ENCODE results near the gene CLEC4G.
A peak's percentile ranks its signal among the peaks of the same experiment; 100 is the strongest.

Gene CLEC4G

DNA sequence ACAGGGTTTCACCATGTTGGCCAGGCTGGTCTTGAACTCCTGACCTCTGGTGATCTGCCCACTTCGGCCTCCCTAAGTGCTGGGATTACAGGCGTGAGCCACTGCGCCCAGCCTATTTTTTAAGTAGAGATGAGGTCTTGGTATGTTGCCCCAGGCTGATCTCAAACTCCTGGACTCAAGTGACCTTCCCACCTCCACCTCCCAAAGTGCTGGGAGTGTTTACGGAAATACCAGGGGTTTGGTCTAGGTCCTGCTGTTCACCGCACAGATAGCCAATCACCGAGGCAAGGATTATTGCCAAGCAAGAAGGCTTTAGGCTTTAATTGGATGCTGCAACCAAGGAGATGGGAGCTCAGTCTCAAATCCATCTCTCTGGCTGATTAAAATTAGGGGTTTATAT, 11.6 kb downstream of the CLEC4G start:
- no peak for DNase-seq

DNA sequence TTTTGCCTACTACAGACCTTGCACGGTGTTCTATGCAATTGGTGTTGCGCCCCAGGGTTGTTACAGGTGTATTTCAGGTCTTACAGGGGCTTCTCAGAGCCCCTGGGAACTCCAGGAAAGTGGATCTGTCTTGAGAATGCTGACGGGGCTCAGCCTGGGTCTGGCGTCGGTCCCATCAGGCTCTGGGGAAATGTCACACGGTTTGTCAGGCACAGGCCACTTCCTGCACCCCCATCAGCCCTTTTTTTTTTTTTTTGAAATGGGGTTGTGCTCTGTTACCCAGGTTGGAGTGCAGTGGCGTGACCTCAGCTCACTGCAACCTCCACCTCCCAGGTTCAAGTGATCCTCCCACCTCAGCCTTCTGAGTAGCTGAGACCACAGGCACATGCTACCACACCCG, 13.2 kb downstream of the CLEC4G start:
- no peak for DNase-seq

DNA sequence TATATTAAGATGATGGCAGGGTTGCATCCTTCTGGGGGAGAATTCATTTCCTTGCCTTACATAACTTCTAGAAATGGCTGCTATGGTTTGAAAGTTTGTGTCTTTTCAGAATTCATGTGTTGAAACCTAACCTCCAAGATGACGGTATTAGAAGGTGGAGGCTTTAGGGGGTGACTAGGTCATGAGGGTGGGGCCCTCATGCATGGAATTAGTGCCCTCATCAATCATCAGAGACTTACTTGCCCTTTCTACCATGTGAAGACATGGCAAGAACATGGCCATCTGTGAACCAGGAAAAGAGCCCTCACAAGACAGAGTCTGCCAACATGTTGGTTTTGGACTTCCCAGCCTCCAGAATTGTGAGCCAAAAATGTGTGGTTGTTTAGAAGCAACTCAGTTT, 15.1 kb downstream of the CLEC4G start:
- no peak for DNase-seq

DNA sequence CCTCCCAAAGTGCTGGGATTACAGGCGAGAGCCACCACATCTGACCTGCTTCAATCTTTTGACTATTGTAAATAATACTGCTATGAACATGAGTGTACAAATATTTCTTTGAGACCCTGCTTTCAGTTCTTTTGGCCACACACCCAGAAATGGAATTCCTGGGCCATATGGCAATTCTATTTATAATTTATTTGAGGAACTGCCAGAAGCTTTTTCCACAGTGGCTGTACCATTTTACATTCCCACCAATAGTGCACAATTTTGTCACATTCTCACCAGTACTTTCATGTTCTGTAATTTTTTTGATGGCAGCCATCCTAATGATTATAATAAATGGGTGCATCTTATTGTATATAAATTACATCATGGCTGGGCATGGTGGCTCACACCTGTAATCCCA, 16.2 kb downstream of the CLEC4G start:
- no peak for DNase-seq

DNA sequence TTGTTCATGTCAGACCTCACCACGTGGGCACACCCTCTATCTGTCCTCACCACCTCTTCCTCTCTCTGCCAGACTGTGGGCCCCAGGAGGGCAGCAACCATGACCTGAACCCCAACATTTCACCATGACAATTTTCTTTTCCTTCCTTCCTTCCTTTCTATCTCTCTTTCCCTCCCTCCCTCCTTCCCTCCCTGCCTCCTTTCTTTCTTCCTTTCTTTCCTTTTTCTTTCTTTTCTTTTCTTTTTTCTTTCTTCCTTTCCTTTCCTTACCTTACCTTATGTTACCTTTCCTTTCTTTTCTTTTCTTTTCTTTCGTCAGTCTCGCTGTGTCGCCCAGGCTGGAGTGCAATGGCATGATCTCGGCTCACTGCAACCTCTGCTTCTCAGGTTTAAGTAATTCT, 21.3 kb downstream of the CLEC4G start:
- DNase-seq = no peak

DNA sequence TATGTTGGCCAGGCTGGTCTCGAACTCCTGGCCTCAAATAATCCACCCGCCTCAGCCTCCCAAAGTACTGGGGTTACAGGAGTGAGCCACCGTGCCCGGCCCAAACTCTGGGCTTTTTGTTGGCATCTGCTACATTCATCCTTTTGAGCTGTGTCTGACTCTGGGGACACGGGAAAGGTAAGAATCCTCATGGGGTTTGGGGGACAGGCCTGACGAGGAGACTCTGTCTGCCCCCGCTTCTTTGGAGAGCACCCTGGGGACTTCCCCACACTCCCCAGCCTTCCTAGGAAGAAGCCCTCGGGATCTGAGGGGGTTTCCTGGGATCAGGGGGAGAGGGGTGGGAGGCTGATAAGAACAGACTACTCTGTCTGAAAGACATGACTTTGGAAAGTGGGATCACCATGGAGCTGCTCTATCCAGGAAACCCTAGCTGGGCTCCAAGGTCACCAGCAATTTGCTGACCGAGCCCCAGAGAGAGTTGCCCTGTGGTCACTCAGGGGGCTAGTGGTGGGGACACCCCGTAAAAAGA, 21.9 kb downstream of the CLEC4G start:
- no peak for DNase-seq

DNA sequence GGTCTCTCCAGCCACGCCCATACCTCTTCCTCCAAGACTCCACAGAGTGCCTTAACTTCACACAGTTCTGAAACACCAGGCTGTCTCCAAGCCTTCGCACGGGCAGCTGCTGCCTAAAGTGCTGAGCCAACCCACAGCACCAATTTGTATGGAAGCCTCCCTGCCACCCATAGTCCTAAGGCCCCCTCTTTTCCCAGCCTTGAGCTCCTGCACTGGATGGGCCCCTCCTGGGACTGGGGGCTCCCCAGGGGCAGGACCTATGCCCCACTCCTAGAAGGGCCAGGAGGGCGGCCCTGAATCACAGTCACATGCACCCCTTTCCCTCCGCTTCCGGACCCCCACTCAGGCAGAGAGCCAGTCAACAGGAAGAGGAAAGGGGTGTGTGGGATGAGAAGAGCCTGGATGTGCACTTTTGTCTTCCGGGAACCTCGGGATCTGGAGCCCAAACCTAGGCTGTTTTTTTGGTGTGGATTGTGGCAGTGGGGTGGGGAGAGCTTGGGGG, 24.9 kb downstream of the CLEC4G start:
- DNase-seq = no peak

DNA sequence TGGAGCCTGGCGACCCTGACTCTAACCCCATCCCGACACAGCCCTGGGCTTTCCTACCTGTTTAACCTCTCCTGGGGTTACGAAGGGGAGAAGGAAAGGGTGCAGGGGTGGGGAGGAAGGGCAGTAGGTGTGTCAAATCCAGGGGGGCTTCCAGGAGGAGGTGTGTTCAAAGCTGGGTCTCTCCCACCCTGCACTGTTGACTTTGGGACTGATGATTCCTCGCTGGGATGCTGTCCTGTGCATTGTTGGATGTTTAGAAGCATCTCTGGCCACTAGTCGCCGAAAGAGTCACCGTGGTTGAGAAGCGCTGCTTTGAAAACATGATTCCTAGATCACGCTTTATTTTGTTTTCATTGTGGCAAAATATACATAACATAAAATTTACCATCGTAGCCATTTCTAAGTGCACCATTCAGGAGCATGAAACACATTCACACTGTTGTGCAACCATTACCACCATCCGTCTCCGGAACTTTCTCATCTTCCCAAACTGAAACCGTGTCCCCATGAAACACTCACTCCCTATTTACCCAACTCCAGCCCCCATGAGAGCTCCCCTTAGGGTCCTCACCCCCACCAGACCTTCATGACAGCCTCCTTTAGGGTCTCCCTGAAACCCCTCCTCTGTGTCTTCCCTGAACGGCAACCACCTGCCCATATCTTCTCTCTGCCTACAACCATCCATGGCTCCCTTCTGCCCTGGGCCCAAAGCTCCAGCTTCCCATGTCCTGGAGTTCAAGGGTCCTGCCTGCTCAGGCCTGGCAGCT, 25.5 kb downstream of the CLEC4G start:
- DNase-seq = no peak

DNA sequence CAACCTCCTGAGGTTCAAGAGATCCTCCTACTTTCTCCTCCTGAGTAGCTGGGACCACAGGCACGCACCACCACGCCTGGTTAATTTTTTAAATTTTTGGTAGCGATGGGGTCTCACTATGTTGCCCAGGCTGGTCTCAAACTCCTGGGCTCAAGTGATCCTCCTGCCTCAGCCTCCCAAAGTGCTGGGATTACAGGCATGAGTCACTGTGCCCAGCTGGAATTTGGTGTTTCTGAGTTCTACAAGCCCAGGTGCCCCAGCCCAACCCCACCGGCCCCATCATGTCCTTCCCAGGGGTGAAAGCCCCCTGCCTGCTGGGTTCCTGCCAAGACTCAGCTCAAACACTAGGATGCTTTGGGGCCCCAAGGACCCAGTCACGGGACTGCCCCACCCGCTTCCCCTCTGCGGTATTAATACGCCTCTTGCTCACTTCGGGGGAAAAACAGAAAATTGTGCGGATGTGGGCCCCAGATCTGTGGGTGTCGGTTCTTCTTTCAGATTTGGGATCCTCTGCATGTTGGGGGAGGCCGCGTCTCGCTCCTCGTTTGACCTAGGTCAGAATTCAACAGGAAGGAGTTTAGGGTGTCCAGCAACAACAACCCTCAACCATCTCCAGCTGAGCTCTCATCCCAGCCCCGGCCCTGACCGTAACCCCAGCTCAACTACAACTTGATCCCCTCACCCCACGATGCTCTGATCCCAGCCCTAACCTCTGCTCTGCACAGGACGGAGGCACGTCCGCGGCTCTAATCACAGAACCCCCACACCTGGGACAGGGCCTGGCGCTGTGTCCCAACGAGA, 26.3 kb downstream of the CLEC4G start:
- DNase-seq = peak; percentile 43

DNA sequence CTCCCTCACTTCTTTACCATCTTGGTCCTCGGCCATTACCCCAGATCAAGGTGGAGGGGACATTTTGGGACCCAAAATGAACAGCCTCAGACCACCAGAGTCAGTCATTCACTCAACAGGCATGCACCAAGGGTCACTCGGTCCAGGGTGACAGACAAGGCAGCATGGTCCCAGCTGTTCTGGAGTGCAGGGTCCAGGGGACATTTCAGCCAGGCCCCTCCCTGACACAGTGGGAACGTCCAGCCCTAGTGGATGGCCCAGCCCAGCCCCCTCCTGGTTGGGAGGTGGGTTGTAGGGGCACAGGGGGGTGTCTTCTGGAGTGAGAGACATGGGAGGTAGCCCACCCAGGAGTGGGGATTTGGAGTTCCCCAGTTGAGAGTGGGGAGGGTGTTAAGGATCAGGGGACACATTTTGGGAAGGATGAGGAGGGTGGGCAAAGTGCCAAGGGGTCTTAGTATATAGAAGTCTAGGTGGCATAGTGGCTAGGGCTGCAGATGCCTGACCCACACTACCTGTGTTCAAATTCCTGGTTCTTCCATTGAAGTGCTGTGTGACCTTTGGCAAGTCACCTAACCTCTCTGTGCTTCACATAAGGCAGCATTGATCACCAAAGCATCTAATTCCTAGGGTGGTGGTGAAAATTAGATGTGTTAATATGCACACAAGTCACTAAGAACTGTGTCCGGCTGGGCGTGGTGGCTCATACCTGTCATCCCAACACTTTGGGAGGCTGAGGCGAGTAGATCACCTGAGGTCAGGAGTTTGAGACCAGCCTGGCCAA, 27.4 kb downstream of the CLEC4G start:
- DNase-seq = no peak

DNA sequence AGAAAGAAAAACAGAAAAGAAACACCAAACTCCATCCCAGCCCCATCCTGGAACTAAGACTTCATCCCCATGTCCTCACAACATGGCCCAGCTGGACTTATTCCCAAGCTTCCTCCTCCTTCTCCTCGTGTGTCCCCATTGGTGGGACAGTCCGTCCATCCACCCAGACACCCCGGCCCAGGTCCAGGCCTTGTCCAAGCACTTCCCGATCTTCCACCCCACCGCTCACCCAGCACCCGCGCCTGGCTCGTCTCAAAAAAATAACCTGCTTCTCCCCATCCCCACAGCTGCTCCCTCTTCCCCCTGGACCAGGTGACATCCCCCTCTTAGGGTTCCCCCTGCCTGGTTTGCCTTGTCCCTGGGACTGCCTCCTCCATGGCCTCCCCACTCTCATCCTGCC, 28.6 kb downstream of the CLEC4G start:
- DNase-seq = no peak

DNA sequence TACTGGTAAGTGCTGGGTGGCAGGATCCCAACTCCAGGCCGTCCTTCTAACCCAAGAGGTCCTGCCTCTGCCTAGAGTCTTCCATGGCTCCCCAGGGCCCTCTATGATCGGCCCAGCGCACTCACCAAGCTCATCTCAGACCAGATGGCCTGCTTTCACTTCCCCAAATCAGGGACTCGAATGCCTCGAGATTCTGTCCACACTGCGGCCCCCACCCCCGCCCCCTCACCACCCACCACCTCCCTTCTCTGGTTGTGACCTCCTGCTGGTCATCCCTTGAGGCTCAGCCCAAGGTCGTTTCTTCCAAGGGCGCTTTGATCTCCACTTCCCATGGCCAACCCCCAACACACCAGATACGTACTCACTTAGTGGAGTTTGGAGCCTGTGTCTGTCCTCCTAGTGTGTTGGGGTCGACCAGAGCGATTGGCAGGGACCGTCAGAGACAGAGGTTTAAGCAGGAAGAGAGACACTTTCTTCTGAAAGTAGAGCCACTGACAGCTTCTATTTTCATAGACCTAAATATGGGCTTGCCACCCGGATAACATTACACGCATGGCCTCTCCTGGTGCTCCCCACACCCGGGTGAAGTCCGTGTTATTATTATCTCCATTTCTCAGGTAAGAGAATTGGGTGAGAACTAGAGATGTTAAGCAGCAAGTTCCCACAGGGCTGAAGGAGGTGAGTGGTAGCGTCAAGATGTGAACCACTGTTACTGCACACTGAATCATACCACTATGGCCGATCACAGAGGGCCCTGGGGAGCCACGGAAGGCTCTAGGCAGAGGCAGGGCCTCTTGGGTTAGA, 30.1 kb downstream of the CLEC4G start, which contains the start of gene FCER2:
TSS of gene FCER2 (minus strand) at position 478 of the 804 bp plus-strand sequence. CDS start 2,371 bp downstream, outside the sequence.
- DNase-seq = no peak

DNA sequence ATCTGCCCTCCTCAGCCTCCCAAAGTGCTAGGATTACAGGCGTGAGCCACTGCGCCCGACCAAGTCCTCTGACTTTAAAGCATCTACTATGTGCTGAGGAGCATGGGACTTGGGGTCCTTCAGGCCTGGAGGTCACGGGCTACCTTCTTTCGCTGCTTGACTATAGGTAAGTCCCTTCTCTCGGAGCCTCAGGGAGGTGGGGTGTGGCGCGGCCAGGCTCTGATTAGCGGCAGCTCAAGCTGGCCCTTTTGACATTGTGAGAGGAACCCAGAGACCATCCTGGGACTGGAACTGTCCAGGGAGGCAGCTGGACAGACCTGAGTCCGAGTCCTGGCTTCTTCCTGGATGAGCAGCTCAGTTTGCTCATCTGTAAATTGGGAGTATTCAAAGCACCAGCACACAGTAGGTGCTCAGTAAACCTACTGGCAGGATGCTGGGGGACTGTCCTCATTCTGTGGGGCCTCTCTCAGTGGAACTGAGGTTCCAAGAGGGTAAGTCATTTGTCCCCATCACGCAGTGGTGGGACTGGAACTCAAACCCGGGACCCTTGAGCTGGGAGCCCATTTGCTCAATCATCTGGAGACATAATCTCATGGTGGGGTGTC, 30.8 kb downstream of the CLEC4G start:
- DNase-seq = no peak

DNA sequence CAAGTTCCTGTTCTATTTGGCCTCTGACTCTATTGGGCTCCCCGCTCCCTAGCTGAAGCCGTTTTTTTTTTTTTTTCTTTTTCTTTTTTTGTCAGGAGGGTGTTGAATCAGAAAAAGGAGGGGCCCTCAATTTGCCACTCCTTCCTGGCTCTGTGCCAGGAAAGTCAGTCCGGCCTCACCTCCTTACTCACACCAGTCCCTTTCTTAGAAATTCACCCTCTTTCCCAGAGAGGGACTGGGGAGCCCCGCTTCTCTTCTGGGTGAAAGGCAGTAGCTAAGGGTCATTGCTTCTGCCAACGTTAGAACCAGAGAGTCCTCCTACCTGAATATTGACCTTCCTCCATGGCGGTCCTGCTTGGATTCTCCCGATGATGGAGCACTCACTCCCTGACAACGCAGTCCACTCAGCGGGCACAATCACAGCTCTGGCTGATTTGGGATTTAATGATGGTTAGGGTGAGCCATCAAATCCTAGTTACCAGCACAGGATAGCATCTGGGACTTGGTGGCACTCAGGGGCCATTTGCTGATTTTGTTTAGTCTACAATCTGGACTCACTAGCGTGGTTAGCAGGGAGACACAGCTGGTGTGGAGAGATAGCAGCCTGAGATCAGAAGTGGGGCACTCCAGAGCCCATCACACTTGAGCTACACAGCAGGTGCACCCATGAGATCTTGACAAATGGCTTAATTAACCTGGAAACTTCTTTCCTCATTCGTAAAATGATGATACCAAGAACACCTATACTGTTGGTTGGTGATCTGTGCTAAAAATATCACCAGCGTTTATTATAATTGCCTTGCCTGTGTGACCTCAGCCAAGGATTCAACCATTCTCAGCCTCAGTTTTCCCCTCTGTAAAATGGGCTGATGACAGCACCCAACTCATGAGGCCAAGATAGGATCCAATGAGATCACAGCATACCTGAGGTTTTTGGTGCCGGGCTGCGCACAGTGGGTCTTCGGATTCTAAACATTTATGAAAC, 32.2 kb downstream of the CLEC4G start:
- no peak for DNase-seq

DNA sequence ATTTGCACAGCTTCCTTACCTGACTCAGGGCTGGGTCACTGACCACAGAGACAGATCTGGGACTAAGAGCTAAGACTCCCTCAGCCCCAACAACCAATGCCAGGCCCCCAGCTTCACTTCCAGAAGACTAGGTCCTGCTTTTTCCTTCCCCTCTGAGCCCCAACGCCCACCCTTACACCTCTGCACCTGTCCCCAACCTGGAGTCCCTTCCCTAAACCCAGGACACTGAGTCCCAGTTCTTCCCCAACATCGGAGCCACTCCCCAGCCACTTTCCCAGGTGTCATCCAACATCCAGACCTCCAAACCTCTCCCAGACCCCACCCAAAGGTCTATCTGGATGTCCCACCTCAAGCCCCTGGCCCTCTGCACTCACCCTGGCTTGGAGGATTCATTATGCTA, 32.9 kb downstream of the CLEC4G start:
- no peak for DNase-seq

DNA sequence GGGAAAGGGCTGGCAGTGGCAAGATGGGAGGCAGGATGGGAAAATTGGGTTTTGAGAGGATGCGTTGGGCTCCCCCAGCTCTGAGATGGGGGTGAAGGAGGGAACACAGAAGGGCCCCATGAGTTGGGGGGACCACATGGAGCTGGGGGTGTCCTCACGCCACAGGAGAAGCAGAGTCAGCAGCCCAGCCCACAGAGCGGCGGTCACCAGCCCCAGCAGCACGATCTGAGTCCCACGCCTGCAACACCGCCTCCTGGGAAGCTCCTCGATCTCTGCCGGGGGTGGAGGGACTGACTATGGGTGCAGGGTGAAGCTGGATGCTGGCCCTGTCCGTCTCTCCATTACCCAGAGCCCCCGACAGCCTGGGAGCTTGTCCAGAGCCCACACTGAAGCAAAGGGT, 33.3 kb downstream of the CLEC4G start:
- DNase-seq = no peak

DNA sequence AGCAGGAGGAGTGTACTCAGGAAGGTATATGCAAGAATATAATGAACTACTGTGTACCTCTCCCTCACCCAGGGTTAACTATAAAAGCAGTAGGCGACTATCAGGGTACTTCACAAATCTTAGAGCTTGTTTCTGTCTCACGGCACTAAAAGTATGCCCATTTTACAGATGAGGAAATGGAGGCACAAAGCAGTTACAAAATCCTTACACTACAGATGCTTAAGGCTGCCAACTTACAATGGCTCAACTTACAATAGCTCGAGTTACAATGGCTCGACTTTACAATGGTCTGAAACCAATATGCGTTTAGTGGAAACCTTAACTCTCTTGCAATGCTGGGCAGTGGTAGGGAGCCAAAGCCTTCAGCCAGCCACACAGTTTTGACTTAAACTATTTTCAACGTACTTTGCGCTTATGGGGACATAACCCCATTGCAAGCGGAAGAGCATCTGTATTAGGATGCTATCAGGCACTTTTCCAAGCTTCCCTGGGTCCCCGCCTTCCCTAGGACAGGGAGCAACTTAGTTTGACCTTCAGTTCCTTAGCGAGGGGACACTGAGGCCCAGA, 34.1 kb downstream of the CLEC4G start:
- no peak for DNase-seq

DNA sequence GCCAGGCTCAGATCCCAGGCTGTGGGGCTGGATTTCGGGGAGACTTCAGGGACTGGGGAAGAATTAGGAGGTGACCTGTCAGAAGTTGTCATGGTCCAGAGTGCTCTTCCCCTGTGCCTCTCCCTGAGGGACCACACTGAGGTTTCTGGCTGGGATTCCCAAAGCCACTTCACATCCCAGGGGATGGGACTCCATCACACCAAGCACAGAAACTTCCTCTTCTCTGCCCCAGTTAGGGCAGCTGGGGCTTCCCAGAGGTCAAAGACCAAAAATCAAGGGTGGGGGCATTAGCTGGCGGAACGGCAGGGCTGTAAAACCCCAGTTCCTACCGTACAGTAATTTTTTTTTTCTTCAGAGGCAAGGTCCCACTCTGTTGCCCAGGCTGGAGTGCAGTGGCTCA, 37.4 kb downstream of the CLEC4G start:
- DNase-seq = no peak

DNA sequence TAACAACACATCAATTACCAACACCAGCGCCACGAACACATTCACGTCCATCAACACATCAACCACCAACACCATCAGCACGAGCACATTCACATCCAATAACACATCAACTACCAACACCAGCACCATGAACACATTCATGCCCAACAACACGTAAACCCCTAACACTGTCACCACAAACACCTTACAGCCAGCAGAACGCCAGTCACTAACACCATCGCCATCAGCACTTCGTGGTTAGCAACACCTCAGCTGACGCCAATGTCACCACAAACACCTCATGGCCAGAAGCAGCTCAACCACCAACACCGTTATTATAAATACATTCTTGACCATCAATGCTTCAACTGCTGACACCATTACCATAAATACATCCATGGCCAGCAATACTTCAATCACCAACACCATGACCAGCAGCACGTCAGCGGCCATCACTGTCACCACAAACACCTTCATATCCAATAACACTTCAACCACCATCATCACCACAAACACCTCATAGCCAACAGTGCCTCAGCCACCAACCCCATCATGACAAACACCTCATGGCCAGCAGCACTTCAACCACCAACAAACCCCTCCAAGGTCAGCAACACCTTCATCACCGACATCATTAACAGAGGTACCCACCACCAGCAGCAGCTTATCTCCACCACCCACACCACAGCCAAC, 39.4 kb downstream of the CLEC4G start:
- no peak for DNase-seq
